ENCODE measurements around the gene TENM4. TPM values are rescaled to one million over a fixed set of nuclear protein-coding genes. Genes with fewer than 3 reads are reported as not detected.
"Not testable (repeated sequence)": the region's sequence is repeated elsewhere in the genome, so short reads cannot be mapped to it uniquely, and the experiment has no call there.

The TENM4 gene
- total RNA-seq, 1 donor from 2014 or later = 16.9 TPM

GRCh38 chr11:78609321-78609720 is 831.5 kb downstream of the TENM4 start:
- not testable (repeated sequence) for DNase-seq (ENCODE audit: low spot score)

GRCh38 chr11:78607696-78608095 is 833.1 kb downstream of the TENM4 start:
- DNase-seq (ENCODE audit: low spot score) = no peak

GRCh38 chr11:78606667-78607066 is 834.2 kb downstream of the TENM4 start:
- no peak for DNase-seq (ENCODE audit: low spot score)

- DNase-seq (ENCODE audit: low spot score) = no peak
Observed at GRCh38 chr11:78605296-78605695, 835.5 kb downstream of the TENM4 start.

- DNase-seq (ENCODE audit: low spot score) = no peak
Observed at GRCh38 chr11:78603792-78604191, 837.0 kb downstream of the TENM4 start.

Data from umbilical cord (tissue), 2 donors.